GM10847 (cell line): ENCODE data around the gene GPR55.

ENCODE experiments used
- POLR2A ChIP-seq: IDR thresholded peaks from 2 replicates; pipeline ENCODE4 v1.6.1; 2011; ENCODE audit not compliant: insufficient read length; ENCODE audit errors: extremely low read depth

GPR55 gene

DNA sequence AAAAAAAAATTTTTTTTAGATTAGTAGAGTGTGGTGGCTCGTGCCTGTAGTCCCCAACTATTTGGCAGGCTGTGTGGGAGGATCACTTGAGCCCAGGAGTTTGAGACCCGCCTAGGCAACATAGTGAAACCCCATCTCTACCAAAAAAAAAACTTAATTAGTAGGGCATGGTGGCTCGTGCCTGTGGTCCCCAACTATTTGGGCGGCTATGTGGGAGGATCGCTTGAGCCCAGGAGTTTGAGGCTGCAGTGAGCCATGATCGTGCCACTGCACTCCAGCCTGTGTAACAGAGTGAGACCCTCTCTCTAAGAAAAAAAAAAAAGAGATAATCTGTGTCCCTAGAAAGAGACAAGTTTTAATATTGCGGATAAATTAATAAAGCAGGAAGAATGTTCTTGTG is 8.8 kb downstream of the GPR55 start:
- TF ChIP-seq POLR2A: no peak

DNA sequence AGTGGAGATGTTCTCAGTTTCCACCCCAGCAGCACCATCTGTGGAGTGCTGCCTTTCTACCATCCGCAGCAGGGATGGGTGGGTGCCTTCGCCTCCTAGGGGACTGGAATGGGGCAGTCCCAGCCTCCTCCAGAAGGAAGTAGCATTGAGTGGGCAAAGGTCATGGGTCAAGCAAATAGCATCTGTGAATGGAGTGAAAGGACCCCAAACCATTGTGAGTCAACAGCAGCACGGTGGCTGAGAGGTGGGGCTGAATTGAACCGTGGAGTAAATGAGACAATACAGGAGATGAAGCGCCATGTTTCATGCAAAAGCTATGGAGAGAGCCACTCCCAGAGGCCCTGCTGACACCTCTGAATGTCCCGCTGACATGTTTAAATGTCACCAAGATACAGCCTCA is 9.7 kb downstream of the GPR55 start:
- TF ChIP-seq POLR2A: no peak

DNA sequence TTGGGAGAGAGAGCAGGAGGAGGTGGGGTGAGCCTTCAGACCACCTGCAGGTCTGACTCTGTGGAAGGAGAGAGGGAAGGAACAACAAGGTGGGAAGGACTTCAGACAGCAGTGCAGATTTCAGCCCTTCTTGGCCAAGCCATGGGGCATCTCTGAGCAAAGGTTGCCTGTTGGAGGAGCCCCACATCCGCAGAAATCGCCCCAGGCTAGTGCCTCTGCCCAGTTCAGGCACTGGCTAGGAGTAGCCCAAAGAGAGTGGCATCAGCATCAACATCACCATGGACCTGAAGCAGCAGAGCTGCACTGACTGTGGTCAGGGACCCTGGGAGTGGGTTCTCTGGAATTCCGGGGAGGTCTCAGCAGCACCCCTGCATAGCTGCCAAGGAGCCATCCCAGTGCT is 10.2 kb downstream of the GPR55 start:
- no peak for TF ChIP-seq POLR2A

DNA sequence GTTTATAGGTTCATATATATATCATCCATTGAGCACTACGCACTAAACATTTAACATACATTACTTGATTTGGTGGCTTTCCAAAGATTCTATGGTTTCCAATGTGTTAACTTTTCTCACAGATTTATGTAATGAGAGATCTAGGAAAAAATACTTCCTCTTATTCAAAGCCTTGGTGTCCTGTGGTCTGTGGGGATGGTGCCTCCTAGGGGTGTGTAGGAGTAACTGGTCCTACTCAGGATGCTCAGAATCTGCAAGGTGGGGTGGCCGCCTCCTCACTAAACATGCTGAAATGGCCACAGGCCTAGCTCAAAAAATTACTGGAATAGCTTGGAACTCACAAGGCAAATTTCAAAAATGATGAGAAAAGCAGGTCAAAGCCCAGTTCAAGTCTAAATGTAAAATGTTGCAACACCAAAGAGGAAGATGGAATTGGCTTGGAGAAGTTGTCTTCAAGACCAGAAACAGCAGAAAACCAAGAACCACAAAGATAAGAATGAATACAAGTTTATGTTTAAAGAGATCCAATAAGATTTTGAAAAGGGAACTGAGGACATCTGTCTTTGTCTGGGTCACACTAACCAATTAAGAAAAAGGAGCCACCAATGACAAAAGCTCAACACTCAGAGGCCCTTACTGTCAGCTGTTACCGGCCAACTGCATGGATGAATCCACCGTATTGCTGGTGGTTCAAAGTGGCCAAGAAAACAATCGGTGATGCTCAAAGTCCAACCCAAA is 11.5 kb downstream of the GPR55 start:
- no peak for TF ChIP-seq POLR2A

DNA sequence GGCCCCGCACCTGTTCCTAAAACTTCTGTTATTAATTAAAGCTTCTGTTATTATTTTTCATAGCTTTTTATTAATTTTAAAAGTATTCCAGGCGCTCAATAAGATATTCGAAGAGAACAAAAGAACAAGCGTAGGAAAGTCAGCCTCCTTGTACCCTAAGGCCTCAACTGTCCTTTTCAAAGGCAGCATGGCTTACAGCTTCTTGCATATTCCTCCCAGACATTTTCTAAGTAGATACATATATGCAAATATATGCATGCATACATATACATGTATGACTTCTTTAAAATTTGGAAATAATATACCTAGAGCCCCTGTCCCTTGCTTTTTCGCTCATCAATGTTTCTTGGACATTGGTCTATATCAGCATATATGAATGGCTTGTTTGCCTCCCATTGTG is 12.3 kb downstream of the GPR55 start:
- no peak for TF ChIP-seq POLR2A

DNA sequence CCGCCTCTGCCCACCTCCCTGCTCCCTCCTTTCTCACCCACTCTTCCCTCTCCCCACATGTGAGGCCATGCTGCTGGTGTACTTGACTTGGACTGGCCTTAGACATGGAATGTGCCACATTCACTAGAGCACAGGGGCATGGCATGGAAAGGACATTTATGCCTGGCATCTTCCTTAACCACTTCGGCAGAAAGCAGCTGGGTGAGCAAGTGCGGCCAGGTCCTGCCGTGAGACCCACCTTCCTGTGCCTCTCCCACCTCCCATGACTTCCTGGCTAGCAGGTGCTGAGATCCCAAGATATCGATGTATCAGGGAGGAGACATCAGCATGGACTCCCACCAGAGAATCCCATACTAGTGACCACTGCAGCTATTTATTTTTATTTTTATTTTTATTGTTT is 13.0 kb downstream of the GPR55 start:
- TF ChIP-seq POLR2A: no peak

DNA sequence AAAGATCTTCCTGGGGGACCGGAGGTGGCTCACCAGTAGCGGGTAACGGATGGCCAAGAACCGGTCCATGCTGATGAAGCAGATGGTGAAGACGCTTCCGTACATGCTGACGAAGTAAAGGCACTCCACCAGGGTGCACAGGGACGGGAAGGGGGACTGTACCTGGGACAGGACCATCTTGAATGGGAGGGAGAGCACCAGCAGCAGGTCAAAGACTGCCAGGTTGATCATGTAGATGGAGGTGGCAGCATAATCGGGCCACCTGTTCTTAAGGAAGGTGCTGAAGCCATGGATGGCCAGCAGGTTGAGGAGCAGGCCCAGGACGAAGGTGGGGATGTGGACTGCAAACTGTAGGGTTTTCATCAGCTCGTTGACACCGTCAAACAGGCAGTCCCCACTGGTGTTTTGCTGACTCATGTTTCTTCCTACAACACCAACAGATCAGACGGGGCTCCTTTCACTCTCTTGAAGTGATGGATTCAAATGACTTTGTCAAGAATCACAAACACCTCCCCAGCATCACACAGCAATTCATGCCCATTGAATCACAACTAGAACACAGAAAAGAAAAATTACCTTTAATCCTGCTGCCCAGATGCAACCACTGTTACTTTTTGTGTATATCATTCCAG is 14.4 kb downstream of the GPR55 start:
- no peak for TF ChIP-seq POLR2A

DNA sequence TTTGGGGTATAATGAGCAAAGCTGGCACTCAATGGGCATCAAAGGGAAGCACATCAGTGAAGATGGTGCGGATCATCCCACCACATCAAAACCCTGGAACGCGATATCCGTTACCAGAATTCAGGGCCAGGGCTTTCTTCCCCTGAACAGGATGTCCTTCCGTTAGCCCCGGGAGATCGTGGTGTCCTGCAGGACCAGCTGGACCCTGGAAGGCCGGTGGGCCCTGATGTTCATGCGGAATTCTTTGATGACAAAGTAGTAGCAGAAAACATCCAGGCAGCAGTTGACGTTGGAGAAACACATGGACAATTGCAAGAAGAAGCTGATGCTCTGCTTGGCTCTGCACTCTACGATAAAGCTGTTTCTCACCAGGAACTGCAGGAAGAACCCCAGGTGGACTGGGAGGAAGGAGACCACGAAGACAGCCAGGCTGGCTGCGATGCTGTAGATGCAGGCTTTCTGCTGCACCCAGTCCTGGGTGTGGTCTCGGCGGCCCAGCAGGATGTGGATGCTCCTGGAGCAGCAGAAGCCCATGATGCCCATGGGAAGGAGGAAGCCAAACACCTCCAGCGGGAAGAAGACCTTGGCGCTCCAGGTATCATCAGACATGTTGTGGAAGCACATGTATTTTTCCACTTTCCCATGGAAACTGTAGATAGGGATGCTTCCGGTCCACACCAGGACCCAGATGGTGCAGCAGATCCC is 15.0 kb downstream of the GPR55 start:
- no peak for TF ChIP-seq POLR2A

DNA sequence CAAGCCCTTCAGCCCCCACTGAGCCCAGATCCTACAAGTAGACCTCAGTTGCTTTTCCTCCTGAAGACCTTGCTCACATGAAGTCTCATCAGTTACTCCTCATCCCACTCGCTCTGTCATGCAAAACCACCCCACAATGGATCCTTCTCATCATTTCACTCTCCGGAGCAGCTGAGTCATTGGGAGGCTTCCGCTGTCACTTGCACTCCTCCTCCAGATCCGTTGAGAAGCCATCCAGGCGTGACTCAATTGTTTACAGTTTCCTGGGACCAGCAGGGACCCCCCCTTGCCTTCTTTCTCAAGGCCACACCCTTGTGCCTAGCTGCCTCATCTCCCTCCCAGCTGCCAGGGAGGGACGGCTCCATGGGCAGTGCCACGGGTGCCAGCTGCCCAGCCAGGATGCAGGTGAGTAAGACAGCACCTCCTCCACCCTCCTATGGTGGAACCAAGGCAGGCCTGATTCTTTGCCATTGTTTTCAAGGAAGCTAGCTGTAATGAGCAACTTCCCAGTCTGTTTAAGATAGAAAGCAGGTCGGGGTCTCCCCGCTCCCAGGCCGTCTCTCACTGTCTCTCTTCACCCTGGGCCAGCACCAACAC is 16.3 kb downstream of the GPR55 start:
- TF ChIP-seq POLR2A: no peak

DNA sequence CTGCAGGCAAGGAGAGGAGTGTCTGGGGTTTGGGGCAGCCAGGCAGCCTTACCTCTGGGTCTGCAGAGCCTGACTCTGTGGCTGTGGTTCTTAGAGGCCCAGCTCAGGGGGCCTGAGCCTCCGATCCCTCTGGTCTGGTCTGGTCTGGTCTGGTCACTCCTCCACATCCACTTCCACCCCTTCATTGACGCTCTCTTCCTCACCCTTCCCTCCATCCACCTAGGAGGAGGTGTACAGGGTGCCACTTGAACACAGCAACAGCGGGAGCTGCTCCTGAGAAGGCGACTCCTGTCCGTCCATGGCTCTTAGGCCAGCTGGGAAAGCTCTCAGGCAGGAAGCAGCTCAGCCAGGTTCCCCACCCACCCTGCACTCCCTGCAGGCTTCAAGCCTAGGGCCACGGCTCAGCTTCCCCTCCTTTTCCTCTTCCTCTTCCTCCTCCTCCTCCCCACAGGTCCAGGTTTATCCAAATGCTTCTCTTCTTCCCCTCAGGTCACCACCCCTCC is 16.9 kb downstream of the GPR55 start:
- no peak for TF ChIP-seq POLR2A

DNA sequence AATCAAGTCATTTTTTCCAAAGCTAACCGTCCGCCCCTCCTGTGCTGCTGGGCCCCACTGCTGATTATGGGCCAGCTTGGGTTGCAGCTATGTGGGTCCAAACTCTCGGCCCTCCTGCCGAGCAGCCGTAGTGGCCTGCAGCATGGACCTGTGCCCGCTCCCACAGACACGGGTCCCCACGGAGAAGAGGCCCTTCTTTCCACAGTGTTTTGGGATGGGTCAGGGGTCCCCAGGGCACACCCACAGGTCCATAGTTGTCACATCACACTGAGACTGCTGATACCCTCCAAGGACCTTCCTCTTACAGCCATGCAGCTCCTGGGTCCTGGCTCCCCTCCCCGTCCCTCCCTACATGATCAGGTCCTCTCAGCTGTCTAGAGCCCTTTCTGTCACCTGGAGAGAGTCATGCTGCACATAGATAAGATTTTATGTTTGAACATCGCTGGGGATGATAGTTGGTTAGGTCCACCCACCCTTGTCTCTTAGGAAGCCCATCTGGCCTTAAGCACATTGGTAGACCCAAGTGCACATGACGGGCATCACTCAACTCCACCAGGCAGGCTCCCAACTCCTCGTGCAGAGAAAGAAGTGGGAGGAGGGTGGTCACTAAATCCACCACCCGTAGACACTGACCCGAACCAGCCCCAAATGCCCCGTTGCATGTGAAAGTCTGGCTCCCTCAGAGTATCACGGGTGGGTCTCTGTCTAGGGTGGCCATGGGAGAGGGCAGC is 17.5 kb downstream of the GPR55 start:
- TF ChIP-seq POLR2A: no peak

DNA sequence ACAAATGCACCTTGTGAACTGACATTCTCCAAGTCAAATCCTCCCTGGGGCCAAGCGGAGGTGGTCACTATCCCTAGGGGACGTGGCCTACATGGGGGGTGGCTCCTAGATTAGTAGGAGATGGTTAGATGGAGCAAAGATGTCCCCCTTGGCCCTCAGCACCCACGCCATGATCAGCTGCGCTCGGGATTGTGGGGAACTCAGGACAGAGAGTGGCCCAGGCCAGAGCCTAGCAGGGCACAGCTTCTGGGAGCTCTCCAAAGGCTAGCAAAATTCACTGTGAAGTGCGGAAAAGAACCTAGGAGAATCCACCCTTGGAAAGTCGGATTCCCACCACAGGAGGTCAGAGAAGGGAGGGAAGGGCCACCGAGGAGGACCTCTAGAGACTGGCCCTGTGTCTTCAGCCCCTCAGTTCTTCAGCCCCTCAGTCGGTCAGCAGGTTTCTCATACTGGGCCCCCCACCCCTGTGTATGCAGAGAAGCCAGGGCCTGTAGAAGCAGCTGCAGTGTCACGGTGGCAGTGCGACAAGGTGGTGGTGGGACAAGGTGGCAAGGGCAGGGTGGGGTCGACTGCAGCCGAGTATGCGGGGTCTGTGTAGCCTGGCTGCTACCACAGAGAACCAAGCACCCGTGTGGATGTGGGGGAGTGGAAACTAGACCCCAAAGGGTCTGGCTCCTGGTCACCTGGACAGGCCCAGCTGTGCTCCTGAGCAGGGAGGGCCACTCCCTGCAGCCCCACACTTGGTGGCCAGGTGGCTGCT is 18.4 kb downstream of the GPR55 start:
- TF ChIP-seq POLR2A: no peak

DNA sequence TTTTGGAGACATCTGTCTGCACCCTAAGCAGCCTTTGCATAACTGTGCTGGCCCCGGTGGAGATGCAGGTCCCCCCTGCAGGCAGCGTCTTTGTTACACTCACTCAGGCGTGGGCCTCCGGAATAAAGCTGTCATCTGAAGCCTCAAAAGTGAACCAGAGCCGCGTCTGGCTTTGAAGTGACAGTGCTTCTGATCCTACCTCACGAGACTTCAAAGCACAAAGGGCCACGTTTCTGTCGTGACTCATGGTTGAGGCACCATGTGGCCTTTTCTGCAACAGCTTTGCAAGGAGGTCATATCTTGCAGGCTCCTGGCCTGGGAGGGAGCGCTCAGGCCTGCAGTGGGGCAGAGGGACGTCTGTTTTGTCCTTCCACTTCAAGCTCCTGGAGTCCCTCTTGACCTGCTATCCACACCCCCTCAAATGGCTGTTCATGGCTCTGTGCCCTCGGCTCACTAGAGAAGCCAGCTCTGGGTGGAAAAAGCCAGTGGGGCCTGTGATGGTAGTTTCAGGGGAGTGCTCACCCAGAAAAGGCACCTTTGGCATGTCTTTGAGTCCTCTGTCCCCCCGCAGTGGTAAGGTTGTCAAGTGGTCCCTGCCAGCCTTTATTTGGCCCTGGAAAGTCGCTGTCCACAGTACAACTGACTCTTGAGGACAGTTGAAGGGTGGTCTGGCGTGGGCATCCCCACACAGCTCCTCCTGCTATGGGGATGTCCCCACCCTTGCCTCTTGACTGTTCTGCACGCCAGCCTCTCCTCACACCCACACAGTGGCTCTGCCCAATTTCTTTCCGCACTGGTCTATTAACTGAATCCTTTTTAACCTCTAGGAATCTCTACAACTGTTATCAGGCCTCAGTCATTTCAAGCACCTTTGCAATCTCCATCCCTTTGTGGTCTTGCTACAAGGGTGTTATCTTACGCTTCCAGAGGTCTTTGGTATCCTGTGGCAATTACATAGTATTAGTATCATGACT is 19.3 kb downstream of the GPR55 start:
- no peak for TF ChIP-seq POLR2A

DNA sequence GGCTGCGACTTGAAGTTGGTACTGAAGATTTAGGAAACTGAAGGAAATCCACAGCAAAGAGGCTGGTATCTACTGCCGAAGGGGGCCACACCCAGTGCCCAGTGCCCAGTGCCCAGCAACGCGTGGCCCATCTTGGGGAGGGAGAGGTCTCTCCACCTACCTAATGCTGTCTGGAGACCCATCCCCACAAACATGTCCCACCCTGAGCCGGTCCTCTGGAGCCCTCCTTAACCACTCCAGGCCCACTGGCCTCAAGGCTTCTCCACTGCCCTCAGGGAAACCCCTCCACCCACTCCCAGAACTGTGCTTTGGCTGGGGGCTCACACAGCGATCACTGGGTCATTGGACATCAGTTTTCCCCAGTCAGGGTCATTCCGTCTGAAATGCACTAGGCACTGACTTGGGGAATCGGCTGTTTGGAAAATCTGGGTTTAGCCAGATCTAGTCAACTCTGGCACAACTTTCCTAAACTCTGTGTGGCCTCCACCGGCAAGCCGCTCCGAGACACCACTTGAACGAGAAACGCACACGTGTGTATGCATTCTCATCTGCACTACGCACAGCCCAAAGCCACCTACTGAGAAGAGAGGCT is 20.1 kb downstream of the GPR55 start:
- no peak for TF ChIP-seq POLR2A
